ENCODE measurements around the gene PDE8A.

Gene PDE8A, protein sequence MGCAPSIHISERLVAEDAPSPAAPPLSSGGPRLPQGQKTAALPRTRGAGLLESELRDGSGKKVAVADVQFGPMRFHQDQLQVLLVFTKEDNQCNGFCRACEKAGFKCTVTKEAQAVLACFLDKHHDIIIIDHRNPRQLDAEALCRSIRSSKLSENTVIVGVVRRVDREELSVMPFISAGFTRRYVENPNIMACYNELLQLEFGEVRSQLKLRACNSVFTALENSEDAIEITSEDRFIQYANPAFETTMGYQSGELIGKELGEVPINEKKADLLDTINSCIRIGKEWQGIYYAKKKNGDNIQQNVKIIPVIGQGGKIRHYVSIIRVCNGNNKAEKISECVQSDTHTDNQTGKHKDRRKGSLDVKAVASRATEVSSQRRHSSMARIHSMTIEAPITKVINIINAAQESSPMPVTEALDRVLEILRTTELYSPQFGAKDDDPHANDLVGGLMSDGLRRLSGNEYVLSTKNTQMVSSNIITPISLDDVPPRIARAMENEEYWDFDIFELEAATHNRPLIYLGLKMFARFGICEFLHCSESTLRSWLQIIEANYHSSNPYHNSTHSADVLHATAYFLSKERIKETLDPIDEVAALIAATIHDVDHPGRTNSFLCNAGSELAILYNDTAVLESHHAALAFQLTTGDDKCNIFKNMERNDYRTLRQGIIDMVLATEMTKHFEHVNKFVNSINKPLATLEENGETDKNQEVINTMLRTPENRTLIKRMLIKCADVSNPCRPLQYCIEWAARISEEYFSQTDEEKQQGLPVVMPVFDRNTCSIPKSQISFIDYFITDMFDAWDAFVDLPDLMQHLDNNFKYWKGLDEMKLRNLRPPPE

GRCh38 chr15:84981711-84982300 is at the start of gene PDE8A:
Gene PDE8A, plus strand, starts transcription at chr15:84981856. Its CDS starts 307 bp downstream, at chr15:84982163.
- no peak for DNase-seq

GRCh38 chr15:84934942-84935729 is 46.5 kb upstream of the PDE8A start:
- no peak for DNase-seq

- DNase-seq, result no peak
These were observed 44.5 kb upstream of the PDE8A start for GRCh38 chr15:84937144-84937543.

GRCh38 chr15:84938726-84939125 is 42.9 kb upstream of the PDE8A start:
- no peak for DNase-seq

- DNase-seq, result no peak
These were observed 41.3 kb upstream of the PDE8A start for GRCh38 chr15:84940399-84940798.

GRCh38 chr15:84942456-84942855 is 39.2 kb upstream of the PDE8A start:
- DNase-seq, result no peak

DNA sequence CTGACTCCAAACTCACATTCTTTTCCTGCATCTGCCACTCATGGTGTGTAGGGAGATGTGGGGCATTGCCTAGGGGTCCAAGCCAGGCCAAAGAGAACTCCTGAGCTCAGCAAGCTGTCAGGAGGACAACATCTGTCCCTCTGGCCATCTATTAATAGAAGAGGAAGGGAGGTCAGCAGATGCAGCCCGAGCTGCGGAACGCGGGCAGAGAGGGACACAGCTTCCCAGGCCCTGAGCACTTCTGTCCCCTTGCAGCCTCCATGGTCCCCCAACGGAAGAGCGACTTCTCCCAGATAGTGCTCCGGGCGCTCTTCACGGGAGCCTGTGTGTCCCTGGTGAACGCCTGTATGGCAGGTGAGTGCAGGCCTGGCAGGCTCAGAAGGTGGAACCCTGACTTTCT is 37.3 kb upstream of the PDE8A start:
- DNase-seq, result no peak

DNA sequence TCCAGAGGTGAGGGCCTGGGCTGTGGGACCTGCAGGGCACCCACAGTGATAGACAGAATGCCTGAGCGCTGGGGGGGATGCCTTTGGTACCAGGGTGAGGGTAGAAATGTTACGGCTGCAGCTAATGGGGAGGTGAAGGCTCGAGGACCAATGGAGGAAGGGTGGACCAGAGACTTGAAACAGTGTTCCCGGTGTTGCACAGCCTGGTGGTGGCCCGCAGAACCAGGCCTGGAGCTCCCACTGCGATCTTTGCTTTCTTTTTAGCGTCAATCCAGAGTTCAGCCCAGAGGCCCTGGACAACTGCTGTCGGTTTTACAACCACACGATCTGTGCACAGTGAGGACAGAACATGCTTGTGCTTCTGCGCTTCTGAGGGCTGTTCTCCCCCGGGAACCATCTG is 36.8 kb upstream of the PDE8A start:
- DNase-seq, result no peak

DNA sequence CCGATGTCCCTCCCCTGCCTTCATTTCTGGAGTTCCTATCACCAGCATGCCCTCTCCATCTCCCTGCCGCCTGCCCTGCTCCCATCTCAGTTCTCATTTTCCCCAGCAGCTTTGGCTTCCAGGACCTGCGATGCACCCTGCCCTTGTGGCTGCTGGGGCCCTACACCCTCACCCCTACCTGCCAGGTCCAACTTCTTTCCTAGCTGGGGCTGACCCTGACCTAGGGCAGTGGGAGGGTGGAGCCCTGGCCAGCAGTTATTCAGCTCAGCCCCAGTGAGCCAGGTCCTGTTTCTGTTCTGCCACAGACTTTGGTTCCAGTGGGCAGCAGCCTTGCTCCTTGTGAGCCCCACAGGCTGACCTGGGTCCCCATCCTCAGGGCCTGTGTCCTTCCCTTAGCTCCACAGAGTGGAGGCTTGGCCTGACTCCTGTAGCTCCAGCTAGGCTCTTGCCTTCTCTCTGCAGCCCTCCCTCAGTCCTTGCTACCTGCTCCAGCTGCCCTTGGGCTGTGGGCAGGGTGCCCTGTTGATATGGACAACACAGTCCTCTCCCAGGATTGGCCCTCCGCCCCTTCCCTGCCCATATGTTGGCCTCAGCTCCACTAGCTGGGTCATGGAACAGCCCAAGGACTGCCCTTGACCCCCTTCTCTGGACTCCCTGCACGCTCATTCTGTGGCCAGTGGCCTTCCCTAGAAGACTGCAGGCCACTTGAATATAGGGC is 34.7 kb upstream of the PDE8A start:
- DNase-seq, result no peak

DNA sequence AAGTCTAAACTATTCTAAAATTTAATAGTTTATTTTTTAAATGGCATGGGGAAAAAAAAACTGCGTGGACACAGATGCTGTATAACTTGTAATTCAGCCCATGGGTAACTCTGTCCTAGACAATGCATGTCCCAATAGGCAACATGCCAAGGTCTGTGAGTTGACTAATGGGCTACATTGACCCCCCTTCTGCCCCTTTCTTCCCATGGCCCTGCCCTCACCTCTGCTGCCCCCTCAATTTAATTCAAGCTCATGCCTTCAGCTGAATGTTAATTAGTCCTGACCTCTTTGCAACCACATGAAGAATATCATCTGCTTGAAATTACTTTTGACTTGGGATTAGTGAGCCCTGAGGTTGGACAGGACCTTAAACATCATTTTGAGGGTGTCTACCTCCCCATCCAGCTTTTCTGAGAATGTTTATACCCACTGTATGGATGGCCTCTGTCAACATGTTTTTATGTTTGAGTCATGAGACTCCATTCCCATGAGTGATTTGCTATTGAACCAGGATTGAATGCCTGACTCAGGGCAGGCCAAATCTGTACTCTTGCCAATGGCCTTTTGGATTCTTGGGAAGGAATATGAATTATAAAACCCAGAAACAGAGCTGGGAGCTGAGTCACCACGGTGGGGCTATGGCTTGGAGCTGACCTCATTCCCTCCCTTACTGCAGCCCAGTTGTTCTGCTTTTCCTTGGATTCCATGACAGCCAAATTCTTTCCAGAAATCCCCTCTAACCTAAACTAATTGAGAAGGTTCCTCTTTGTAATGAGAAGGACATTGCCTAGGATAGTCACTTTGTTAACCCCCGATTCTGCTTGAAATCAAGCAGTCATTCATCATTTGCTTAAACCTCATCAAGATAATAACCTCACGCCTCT is 33.5 kb upstream of the PDE8A start:
- DNase-seq, result no peak

- DNase-seq, result no peak
These were observed 32.6 kb upstream of the PDE8A start for GRCh38 chr15:84949043-84949442.

- DNase-seq, result no peak
These were observed 31.6 kb upstream of the PDE8A start for GRCh38 chr15:84949845-84950569.

GRCh38 chr15:84950570-84951111 is 31.0 kb upstream of the PDE8A start:
- DNase-seq, result no peak

GRCh38 chr15:84951736-84952135 is 29.9 kb upstream of the PDE8A start:
- DNase-seq, result no peak

- no peak for DNase-seq
These were observed 28.5 kb upstream of the PDE8A start for GRCh38 chr15:84953136-84953535.

GRCh38 chr15:84953726-84954125 is 27.9 kb upstream of the PDE8A start:
- DNase-seq, result no peak

GRCh38 chr15:84955089-84955848 is 26.4 kb upstream of the PDE8A start:
- DNase-seq, result peak; percentile 0

GRCh38 chr15:84956199-84956598 is 25.5 kb upstream of the PDE8A start:
- DNase-seq, result no peak

- no peak for DNase-seq
These were observed 21.1 kb upstream of the PDE8A start for GRCh38 chr15:84960391-84961113.

Data from NCI-H1436 treated with DMSO at 0.1 percent for 48 hours (cell line).